Thoracic aorta (tissue), 2 donors: ENCODE results near the gene UGT1A8. TPM values are rescaled to one million over a fixed set of nuclear protein-coding genes. Genes with fewer than 3 reads are reported as not detected.
"Not testable (repeated sequence)": the region's sequence is repeated elsewhere in the genome, so short reads cannot be mapped to it uniquely, and the experiment has no call there.

ENCODE experiments used
- ATAC-seq: fragments of 150-250 bp; one replicate; pipeline ENCODE4 v1.8.0; 2017; ENCODE audit warnings: low read depth; ENCODE audit not compliant: insufficient number of reproducible peaks, low FRiP score
- DNase-seq: peaks from one replicate; pipeline ENCODE4 v3.0.0-alpha.2; 2020; ENCODE audit warnings: low spot score
- H3K27ac ChIP-seq, 2 donors: fragments of 200-600 bp; sonication (generic); 1 replicate in 1 of 2; 2 replicates in 1 of 2; pipeline ENCODE4 v1.5.1; 2016; ENCODE audit warnings: mild to moderate bottlenecking in 2 of 2, moderate library complexity in 2 of 2
- H3K27me3 ChIP-seq: fragments of 200-600 bp; sonication (generic); replicated peaks from 2 replicates; pipeline ENCODE4 v1.6.0; 2016; ENCODE audit warnings: mild to moderate bottlenecking; ENCODE audit not compliant: insufficient read depth
- H3K36me3 ChIP-seq: fragments of 200-600 bp; sonication (generic); one replicate; pipeline ENCODE4 v1.5.1; 2016
- H3K4me1 ChIP-seq, 2 donors: fragments of 200-600 bp; sonication (generic); 1 replicate in 1 of 2; 2 replicates in 1 of 2; pipeline versions ENCODE4 v1.5.1 to v1.6.0; 2016; ENCODE audit warnings: low read depth in 2 of 2, mild to moderate bottlenecking in 1 of 2; ENCODE audit not compliant: control insufficient read depth in 1 of 2
- H3K4me3 ChIP-seq: fragments of 200-600 bp; sonication (generic); 2 replicates; pipeline ENCODE4 v1.5.1; 2016; ENCODE audit warnings: mild to moderate bottlenecking
- H3K9me3 ChIP-seq: fragments of 200-600 bp; sonication (generic); 2 replicates; pipeline ENCODE4 v1.5.1; 2016
- total RNA-seq, 2 donors: library from RNA; depleted of rRNA; stranded (reverse); fragments of >200 nt; gene quantifications; one replicate each; pipeline versions ENCODE4 v1.1.0 to v1.2.3, GENCODE V29; 2016
- TF ChIP-seq, protein P1 (sequence below): fragments of 200-600 bp; sonication (generic); IDR thresholded peaks from one replicate; pipeline ENCODE4 v1.5.1; 2019; ENCODE audit warnings: antibody characterized with exemption

The UGT1A8 gene
- total RNA-seq, 2 donors from 2014 or later: not detected

DNA sequence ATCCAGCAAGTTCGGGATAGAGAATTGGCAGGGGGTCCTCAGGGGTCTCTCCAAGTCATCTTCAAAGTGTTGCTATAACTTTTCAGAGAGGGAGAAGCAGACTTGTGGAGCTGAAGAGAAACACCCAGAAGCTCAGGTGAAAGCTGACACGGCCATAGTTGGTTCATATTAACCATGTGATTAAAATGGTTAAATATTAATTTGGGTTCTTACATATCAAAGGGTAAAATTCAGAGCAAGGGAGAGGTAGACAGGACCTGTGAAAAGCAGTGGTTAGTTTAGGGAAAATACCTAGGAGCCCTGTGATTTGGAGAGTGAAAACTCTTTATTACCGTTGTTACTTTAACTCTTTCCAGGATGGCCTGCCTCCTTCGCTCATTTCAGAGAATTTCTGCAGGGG lies 75.2 kb downstream of the UGT1A8 start, which contains the start of gene UGT1A6:
Gene UGT1A6, plus strand, starts transcription at position 243 of the 400 bp plus-strand sequence. Its CDS starts 115 bp downstream, at position 358.
- Histone ChIP-seq H3K4me3 (no peak within 1 kb of the TSS), H3K4me1 (no peaks in the 10 kb centered on the region), H3K27me3 (no peaks in the 10 kb centered on the region), H3K9me3 (no peaks in the 10 kb centered on the region), H3K36me3 (no peaks in the 10 kb centered on the region), H3K27ac (no peak within 1 kb of the TSS)
- TF ChIP-seq, protein P1, sequence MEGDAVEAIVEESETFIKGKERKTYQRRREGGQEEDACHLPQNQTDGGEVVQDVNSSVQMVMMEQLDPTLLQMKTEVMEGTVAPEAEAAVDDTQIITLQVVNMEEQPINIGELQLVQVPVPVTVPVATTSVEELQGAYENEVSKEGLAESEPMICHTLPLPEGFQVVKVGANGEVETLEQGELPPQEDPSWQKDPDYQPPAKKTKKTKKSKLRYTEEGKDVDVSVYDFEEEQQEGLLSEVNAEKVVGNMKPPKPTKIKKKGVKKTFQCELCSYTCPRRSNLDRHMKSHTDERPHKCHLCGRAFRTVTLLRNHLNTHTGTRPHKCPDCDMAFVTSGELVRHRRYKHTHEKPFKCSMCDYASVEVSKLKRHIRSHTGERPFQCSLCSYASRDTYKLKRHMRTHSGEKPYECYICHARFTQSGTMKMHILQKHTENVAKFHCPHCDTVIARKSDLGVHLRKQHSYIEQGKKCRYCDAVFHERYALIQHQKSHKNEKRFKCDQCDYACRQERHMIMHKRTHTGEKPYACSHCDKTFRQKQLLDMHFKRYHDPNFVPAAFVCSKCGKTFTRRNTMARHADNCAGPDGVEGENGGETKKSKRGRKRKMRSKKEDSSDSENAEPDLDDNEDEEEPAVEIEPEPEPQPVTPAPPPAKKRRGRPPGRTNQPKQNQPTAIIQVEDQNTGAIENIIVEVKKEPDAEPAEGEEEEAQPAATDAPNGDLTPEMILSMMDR: no peak
- DNase-seq (no peak), ATAC-seq (no peak)

DNA sequence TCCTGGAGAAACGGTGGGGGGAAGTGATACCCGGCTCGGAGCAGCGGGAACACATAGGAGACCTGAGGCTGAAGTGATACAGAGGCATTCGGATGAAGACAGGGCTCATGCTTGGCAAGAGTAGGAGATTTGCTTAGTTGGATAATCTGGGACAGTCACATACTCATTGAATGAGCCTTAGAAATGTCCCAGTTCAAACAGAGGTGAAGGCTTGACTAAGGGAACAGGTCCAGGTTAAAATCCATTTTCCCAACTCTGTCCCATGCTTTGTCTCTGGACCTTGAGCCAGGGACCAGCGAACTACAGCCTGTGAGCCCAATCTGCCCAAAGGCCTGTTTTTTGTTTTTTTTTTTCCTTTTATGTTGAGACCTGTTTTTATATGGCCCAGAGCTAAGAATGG lies 76.5 kb downstream of the UGT1A8 start:
- H3K36me3 ChIP-seq: no peaks in the 10 kb centered on the region
- H3K27me3 ChIP-seq: no peaks in the 10 kb centered on the region
- ATAC-seq (no peak), DNase-seq (no peak)
- H3K4me1 ChIP-seq: no peaks in the 10 kb centered on the region
- no peak overlapping the region for H3K27ac ChIP-seq
- H3K9me3 ChIP-seq: no peaks in the 10 kb centered on the region
- TF ChIP-seq, protein P1: no peak
- H3K4me3 ChIP-seq: no peak overlapping the region

DNA sequence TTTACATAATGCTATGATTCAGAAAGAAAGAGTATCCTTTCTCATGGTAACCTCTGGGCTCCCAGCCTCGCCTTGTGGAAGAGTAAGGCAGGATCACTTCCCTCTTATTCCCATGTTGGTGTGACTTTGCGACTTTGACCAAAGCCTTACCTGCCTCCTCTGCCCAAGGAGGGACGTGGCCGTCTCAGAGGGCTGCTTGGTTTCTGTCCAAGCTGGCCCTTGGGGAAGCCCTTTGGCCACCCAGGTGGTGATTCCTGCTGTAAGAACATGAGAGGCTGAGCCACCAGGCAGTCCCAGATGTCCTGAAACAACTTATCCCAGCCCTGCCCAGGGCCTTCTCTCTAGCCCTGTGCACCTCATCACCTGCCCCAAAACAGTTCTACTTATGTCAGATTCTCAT lies 81.3 kb downstream of the UGT1A8 start:
- peaks cover 0 to 5% of the 10 kb centered on the region in 2 donors for H3K4me1 ChIP-seq
- no peaks in the 10 kb centered on the region for H3K36me3 ChIP-seq
- DNase-seq (no peak), ATAC-seq (no peak)
- no peaks in the 10 kb centered on the region for H3K9me3 ChIP-seq
- no peak overlapping the region for H3K27ac ChIP-seq
- H3K4me3 ChIP-seq: no peak overlapping the region
- TF ChIP-seq, protein P1: no peak
- H3K27me3 ChIP-seq: no peaks in the 10 kb centered on the region

DNA sequence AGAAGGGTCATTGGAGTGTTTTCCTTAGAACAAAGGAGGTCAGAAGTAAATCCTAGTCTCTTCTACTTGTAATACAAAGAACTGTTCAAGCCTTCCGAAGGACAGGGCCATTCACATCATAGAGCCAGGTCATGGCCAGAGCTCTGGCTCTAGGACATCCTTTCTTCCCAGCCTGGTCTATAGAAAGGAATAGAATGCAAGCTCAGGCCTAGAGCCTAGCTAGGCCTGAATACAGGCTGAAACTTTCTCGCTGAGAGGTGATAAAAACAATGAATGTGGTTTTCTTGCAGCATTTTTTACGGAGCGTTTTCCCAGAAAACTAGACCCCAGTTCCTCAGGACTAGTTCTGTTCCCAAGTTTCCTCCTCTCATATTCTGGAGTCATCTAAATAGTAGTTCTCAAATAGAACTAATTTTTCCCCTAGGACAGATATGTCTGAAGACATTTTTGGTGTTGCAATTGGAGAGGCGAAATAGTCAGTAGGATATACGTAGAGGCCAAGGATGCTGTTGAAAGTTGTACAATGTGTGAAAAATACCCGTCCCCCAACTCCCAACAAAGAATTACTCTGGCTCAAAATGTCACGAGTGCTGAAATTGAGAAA lies 82.1 kb downstream of the UGT1A8 start:
- H3K9me3 ChIP-seq: no peaks in the 10 kb centered on the region
- no peak for DNase-seq
- H3K4me3 ChIP-seq: no peak overlapping the region
- H3K36me3 ChIP-seq: no peaks in the 10 kb centered on the region
- peaks cover 0 to 5% of the 10 kb centered on the region in 2 donors for H3K4me1 ChIP-seq
- TF ChIP-seq, protein P1: no peak
- ATAC-seq: no peak
- no peaks in the 10 kb centered on the region for H3K27me3 ChIP-seq
- peak overlapping the region in 1 of 2 donors; percentile 18 for H3K27ac ChIP-seq

DNA sequence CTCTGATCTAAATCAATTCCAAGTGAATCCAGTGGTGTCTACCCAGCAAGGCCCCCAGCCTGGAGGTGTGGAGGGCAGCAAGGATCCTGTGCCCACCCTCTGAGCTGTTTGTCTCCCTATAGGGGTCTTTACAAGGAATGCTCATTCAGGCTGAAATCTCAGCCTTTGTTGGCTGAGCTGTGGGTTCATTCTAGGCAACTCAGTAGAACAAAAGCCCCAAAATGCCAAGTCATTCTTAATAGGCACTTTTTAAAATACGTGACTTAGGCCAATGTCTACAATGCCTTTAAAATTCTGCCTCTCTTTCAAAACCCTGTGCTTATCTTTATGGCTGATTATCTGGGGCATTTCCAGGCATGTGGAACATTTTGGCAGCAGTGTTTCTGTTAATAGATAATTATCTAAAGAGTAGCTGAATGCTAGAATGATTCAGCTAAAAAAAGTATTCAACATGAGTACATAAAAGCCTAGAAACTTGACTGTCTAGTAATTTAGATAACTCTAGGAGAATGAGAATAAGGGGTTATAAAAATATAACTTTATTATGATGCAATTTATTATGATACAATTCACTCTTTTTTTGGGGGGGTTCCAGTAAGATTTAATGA lies 82.7 kb downstream of the UGT1A8 start:
- no peak overlapping the region for H3K4me3 ChIP-seq
- H3K4me1 ChIP-seq: peaks cover 0 to 5% of the 10 kb centered on the region in 2 donors
- no peaks in the 10 kb centered on the region for H3K27me3 ChIP-seq
- H3K27ac ChIP-seq: peak overlapping the region in 1 of 2 donors; percentile 18
- TF ChIP-seq, protein P1: no peak
- H3K36me3 ChIP-seq: no peaks in the 10 kb centered on the region
- DNase-seq: no peak
- no peaks in the 10 kb centered on the region for H3K9me3 ChIP-seq
- ATAC-seq: peak; percentile 76

DNA sequence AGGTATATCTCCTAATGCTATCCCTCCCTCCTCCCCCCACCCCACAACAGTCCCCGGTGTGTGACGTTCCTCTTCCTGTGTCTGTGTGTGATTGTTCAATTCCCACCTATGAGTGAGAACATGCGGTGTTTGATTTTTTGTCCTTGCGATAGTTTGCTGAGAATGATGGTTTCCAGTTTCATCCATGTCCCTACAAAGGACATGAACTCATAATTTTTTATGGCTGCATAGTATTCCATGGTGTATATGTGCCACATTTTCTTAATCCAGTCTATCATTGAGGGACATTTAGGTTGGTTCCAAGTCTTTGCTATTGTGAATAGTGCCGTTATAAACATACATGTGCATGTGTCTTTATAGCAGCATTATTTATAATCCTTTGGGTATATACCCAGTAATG lies 83.4 kb downstream of the UGT1A8 start:
- not testable (repeated sequence) for H3K27ac ChIP-seq, DNase-seq, H3K36me3 ChIP-seq, ATAC-seq, H3K4me1 ChIP-seq, H3K9me3 ChIP-seq, H3K4me3 ChIP-seq, H3K27me3 ChIP-seq
